GM12864 (cell line): ENCODE measurements around the gene HDAC9.
"Not testable (repeated sequence)": the region's sequence is repeated elsewhere in the genome, so short reads cannot be mapped to it uniquely, and the experiment has no call there.

ENCODE experiments used
- DNase-seq: peaks from one replicate; pipeline ENCODE4 v3.0.0-alpha.2; 2011; ENCODE audit warnings: low read depth
- H3K4me3 ChIP-seq: 2 replicates; pipeline ENCODE4 v1.5.1; 2011; ENCODE audit warnings: mild to moderate bottlenecking, low read depth, low read length, control low read depth
- TF ChIP-seq, protein P1 (sequence below): IDR thresholded peaks from 2 replicates; pipeline ENCODE4 v1.5.1; 2011; ENCODE audit warnings: low read depth, mild to moderate bottlenecking, moderate library complexity, low read length, control low read depth, inconsistent platforms; ENCODE audit errors: missing control alignments

The HDAC9 gene

DNA sequence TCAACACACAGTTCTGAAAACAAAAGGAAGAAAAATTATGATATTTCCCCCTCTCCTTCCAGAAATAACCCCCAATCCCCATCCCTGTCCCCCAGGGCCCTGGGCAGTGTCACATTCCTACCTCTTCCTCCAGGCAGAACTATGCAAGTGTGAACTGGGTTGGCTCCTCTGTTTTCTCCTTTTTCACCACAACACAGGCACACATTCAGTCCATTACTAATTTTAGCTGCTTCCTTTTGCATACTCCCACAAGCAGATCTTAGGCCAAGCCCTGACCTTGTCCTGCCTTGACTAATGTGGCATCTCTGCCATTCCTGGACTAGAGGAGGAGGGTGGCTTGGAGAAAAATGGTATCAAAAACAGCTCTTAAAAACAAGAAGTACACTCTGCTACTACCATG lies 208.1 kb downstream of the HDAC9 start:
- no peak overlapping the region for H3K4me3 ChIP-seq
- no peak for DNase-seq
- TF ChIP-seq, protein P1, sequence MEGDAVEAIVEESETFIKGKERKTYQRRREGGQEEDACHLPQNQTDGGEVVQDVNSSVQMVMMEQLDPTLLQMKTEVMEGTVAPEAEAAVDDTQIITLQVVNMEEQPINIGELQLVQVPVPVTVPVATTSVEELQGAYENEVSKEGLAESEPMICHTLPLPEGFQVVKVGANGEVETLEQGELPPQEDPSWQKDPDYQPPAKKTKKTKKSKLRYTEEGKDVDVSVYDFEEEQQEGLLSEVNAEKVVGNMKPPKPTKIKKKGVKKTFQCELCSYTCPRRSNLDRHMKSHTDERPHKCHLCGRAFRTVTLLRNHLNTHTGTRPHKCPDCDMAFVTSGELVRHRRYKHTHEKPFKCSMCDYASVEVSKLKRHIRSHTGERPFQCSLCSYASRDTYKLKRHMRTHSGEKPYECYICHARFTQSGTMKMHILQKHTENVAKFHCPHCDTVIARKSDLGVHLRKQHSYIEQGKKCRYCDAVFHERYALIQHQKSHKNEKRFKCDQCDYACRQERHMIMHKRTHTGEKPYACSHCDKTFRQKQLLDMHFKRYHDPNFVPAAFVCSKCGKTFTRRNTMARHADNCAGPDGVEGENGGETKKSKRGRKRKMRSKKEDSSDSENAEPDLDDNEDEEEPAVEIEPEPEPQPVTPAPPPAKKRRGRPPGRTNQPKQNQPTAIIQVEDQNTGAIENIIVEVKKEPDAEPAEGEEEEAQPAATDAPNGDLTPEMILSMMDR = no peak

DNA sequence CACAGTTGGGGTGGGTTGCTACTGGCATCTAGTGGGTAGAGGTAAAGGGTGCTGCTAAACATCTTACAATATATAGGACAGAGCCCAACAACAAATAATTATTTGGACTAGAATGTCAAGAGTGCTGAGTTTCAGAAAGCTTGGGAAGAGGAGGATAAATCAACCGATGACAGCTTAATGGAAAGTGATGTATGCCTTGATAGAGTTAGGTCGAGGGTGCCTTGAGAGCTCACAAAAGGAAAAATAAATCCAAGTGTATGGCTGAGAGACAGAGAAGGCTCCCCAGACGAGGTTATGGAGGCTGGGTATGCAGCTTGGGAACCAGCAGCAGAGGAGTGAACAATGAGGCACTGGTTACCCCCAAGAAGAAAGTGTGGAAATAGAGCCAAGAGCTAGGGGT lies 211.1 kb downstream of the HDAC9 start:
- H3K4me3 ChIP-seq = no peak overlapping the region
- no peak for DNase-seq
- TF ChIP-seq, protein P1 = no peak

DNA sequence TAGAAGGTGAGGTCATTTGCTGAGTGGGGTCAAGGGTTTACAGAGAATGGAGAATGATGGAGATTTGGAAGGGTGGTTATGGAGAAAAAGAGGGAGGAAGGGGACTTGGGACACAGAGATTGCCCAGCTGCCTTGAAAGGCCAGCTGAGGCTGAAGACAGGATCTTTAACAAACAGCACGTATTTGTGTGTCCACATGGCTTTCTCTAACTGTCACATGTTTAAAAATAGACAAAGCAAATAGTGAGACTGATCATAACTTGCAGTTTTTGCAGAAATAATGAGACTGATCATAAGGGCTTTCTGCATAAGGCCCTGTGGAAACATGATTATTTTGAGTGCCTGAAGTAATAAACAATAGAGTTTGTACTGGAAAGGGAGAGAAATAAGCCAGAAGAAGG lies 212.7 kb downstream of the HDAC9 start:
- TF ChIP-seq, protein P1 = no peak
- H3K4me3 ChIP-seq = no peak overlapping the region
- no peak for DNase-seq

DNA sequence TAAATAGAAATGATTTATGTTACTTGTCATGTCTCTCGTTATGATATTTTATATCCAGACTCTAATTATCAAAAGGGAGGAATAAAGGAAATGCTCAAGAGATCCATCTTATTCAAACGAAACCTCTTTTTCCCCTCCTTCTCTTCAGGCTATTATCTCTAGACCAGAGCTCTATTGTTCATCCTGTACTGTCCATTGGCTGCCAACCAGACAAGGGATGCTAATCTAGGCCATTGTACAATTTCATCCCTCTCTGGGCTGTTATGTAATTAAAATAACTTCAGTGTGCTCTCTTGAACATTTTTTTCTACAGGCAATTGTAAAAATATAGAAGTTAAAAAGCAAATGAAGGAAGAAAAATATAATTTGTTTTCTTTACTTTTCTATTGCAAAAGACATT lies 220.4 kb downstream of the HDAC9 start:
- no peak for DNase-seq

DNA sequence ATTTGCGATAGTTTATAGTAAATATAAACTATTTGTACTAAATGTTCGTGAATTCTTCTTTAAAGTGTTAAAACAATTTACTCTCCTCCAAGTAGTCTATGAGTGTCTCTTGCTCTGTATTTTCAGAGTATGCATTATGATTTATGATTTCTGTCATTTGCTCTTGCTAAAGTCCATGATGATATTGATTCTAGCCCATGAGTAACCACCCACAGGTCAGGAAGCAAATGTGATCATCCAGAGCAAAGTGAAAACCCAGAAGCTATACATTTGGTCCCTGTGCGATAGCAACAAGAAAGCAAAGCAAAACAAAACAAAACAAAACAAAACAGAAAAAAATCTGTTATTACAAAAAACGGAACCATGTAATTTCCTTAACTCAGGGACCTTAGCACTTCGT lies 225.9 kb downstream of the HDAC9 start:
- no peak for DNase-seq
- no peak overlapping the region for H3K4me3 ChIP-seq
- TF ChIP-seq, protein P1 = no peak

More for the DNA sequence above, 220.4 kb downstream of the HDAC9 start:
- H3K4me3 ChIP-seq = no peak overlapping the region
- TF ChIP-seq, protein P1 = no peak

DNA sequence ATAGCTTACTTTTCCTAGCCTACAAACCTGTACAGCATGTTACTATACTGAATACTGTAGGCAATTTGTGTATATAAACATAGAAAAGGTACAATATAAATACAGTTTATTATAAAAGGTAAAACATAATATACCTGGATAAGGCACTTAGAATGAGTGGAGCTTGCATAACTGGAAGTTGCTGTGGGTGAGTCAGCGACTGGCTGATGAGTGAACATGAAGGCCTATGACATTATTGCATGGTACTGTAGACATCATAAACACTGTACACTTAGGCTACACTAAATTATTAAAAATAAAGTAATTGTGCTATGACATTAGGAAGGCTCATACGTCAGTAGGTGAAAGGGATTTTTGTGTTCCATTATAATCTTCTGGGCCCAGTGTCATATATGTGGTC lies 228.8 kb downstream of the HDAC9 start:
- TF ChIP-seq, protein P1 = no peak
- DNase-seq = no peak
- H3K4me3 ChIP-seq = no peak overlapping the region

DNA sequence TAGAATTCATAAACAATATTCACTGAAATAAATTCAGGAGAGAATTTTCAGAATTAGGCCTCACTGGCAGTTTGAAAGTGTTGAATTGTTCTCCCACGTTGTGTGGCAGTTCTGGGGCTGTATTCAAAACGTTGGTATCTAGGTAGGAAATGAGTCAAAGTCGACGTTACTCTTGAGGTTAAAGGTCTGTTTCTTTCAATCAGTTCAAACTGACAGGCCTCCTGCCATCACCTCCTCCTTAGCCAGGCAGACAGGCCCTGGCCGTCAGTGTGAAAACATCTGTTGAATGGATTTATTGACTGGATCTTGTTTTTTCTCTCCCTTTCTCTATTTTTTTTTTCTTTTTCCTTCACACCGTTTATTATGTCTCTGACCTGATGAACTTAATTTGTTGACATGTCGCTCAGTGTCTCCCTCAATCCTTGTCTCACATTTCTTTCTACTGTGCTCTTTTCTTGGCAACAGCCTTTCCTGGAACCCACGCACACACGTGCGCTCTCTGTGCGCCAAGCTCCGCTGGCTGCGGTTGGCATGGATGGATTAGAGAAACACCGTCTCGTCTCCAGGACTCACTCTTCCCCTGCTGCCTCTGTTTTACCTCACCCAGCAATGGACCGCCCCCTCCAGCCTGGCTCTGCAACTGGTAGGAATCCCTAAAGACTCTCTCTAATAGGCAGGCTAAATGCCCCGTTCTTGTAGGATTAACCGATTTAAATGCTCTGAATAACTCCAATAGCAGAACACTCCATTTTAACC lies 231.7 kb downstream of the HDAC9 start:
- TF ChIP-seq, protein P1 = no peak
- no peak overlapping the region for H3K4me3 ChIP-seq
- DNase-seq = no peak

DNA sequence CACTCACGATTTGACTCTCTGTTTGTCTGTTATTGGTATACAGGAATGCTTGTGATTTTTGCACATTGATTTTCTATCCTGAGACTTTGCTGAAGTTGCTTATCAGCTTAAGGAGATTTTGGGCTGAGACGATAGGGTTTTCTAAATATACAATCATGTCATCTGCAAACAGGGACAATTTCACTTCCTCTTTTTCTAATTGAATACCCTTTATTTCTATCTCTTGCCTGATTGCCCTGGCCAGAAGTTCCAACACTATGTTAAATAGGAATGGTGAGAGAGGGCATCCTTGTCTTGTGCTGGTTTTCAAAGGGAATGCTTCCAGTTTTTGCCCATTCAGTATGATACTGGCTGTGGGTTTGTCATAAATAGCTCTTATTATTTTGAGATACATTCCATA lies 240.5 kb downstream of the HDAC9 start:
- H3K4me3 ChIP-seq, DNase-seq: not testable (repeated sequence)
